ENCODE measurements around the gene CUL4A. TPM values are rescaled to one million over a fixed set of nuclear protein-coding genes. Genes with fewer than 3 reads are reported as not detected.
"Not testable (repeated sequence)": the region's sequence is repeated elsewhere in the genome, so short reads cannot be mapped to it uniquely, and the experiment has no call there.

CUL4A gene
- total RNA-seq, 1 donor from 2014 or later = 122 TPM

- Histone ChIP-seq H3K4me1 (peaks cover 23% of the 10 kb centered on the region), H3K4me3 (no peak overlapping the region), H3K27me3 (ENCODE audit: low read depth) (no peaks in the 10 kb centered on the region), H3K9me3 (replicated peaks) (no peaks in the 10 kb centered on the region), H3K36me3 (peaks cover 57% of the 10 kb centered on the region), H3K27ac (replicated peaks) (no peak overlapping the region)
- intact Hi-C loops (cut with micrococcal nuclease) = no loop called here
- no peak for DNase-seq
- no peak for TF ChIP-seq CTCF (IDR thresholded peaks at IDR 0.05; ENCODE audit: borderline replicate concordance)
Measured at GRCh38 chr13:113307491-113307890, 98.1 kb downstream of the CUL4A start.

GRCh38 chr13:113309473-113309872, 100.1 kb downstream of the CUL4A start:
- DNase-seq = no peak
- intact Hi-C loops (cut with micrococcal nuclease) = no loop called here
- Histone ChIP-seq H3K27ac (replicated peaks) (no peak overlapping the region), H3K27me3 (ENCODE audit: low read depth) (no peaks in the 10 kb centered on the region), H3K4me1 (peaks cover 13% of the 10 kb centered on the region), H3K36me3 (peaks cover 58% of the 10 kb centered on the region), H3K9me3 (replicated peaks) (no peaks in the 10 kb centered on the region), H3K4me3 (no peak overlapping the region)
- no peak for TF ChIP-seq CTCF (IDR thresholded peaks at IDR 0.05; ENCODE audit: borderline replicate concordance)

GRCh38 chr13:113314112-113314511, 104.7 kb downstream of the CUL4A start:
- H3K4me3 ChIP-seq; H3K9me3 ChIP-seq (replicated peaks); H3K4me1 ChIP-seq; H3K27me3 ChIP-seq (ENCODE audit: low read depth); H3K27ac ChIP-seq (replicated peaks); DNase-seq; intact Hi-C loops (cut with micrococcal nuclease): not testable (repeated sequence)
- peaks cover 64% of the 10 kb centered on the region for H3K36me3 ChIP-seq

GRCh38 chr13:113314895-113315470, 105.6 kb downstream of the CUL4A start:
- H3K9me3 ChIP-seq (replicated peaks); H3K4me3 ChIP-seq; DNase-seq; intact Hi-C loops (cut with micrococcal nuclease); H3K27ac ChIP-seq (replicated peaks); H3K4me1 ChIP-seq; H3K27me3 ChIP-seq (ENCODE audit: low read depth): not testable (repeated sequence)
- peaks cover 66% of the 10 kb centered on the region for H3K36me3 ChIP-seq

GRCh38 chr13:113315992-113316391, 106.6 kb downstream of the CUL4A start:
- H3K4me3 ChIP-seq = no peak overlapping the region
- intact Hi-C loops (cut with micrococcal nuclease) = no loop called here
- no peaks in the 10 kb centered on the region for H3K4me1 ChIP-seq
- no peak overlapping the region for H3K27ac ChIP-seq (replicated peaks)
- H3K9me3 ChIP-seq (replicated peaks) = no peaks in the 10 kb centered on the region
- DNase-seq = no peak
- no peak for TF ChIP-seq CTCF (IDR thresholded peaks at IDR 0.05; ENCODE audit: borderline replicate concordance)
- H3K36me3 ChIP-seq = peaks cover 66% of the 10 kb centered on the region
- no peaks in the 10 kb centered on the region for H3K27me3 ChIP-seq (ENCODE audit: low read depth)

Small RNA genes within 50 kb of the gene (microRNA-seq; reads per million reads assigned to microRNA genes)
- not detected for gene MIR8075

Other genes with a start within 250 kb of the CUL4A start
- gene MCF2L, start 240.4 kb upstream of the CUL4A start, total RNA-seq = 41.2 TPM
- gene F7, start 103.8 kb upstream of the CUL4A start, total RNA-seq = not detected
- gene F10, start 86.8 kb upstream of the CUL4A start, total RNA-seq = 3.5 TPM
- not detected for gene PROZ, start 51.0 kb upstream of the CUL4A start, total RNA-seq
- gene PCID2, start 944 bp upstream of the CUL4A start, total RNA-seq = 54.5 TPM
- 96.1 TPM for gene LAMP1, start 87.6 kb downstream of the CUL4A start, total RNA-seq
- 1.6 TPM for gene GRTP1, start 154.5 kb downstream of the CUL4A start, total RNA-seq
- 484 TPM for gene ADPRHL1, start 243.9 kb downstream of the CUL4A start, total RNA-seq

All from left ventricle myocardium inferior (tissue), 1 donor.